ENCODE measurements around the gene SERPINB2.

SERPINB2 gene

DNA sequence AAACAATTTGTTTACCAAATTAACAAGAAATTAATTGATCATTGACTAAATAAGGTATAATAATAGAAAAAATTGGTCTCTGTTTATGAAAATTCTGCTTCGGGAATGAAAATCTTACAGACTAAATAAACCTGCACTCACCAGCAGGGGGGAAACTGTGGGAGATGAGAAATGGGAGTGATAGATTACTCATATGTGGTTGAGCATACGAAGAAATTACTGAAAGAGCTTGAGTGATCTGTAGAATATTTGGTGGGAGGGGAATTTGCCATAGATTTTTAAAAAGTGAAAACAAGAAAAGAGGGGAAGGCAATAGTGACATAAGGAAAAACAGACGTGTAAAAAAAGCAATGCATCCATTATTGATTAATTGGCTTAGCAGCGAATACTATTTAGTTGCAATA is 63.8 kb downstream of the SERPINB2 start:
- TF ChIP-seq, protein P1, sequence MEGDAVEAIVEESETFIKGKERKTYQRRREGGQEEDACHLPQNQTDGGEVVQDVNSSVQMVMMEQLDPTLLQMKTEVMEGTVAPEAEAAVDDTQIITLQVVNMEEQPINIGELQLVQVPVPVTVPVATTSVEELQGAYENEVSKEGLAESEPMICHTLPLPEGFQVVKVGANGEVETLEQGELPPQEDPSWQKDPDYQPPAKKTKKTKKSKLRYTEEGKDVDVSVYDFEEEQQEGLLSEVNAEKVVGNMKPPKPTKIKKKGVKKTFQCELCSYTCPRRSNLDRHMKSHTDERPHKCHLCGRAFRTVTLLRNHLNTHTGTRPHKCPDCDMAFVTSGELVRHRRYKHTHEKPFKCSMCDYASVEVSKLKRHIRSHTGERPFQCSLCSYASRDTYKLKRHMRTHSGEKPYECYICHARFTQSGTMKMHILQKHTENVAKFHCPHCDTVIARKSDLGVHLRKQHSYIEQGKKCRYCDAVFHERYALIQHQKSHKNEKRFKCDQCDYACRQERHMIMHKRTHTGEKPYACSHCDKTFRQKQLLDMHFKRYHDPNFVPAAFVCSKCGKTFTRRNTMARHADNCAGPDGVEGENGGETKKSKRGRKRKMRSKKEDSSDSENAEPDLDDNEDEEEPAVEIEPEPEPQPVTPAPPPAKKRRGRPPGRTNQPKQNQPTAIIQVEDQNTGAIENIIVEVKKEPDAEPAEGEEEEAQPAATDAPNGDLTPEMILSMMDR (conservative IDR thresholded peaks at IDR 0.05; ENCODE audit: low read depth): no peak
- ChIA-PET POLR2A (ENCODE audit: low non-redundant PET) (no interaction called here), CTCF (interaction anchor here (0.6 kb wide), 1 partner anchor 33 kb away, joined by 4 read pairs; no protein-coding TSS in a partner anchor)
- DNase-seq (ENCODE audit: low spot score): no peak
- no peak overlapping the region for H3K27ac ChIP-seq

Measured in RWPE1 (cell line).